Skeletal muscle cell (primary cell): ENCODE data around the gene MMUT.
"Not testable (repeated sequence)": the region's sequence is repeated elsewhere in the genome, so short reads cannot be mapped to it uniquely, and the experiment has no call there.

ENCODE experiments used
- DNase-seq: peaks from one replicate; pipeline ENCODE4 v3.0.0-alpha.2; 2010; ENCODE audit warnings: low read depth
- H3K4me3 ChIP-seq: 2 replicates; pipeline ENCODE4 v1.5.1; 2011; ENCODE audit warnings: low read depth, mild to moderate bottlenecking, control low read depth, low read length, moderate library complexity

Gene MMUT

DNA sequence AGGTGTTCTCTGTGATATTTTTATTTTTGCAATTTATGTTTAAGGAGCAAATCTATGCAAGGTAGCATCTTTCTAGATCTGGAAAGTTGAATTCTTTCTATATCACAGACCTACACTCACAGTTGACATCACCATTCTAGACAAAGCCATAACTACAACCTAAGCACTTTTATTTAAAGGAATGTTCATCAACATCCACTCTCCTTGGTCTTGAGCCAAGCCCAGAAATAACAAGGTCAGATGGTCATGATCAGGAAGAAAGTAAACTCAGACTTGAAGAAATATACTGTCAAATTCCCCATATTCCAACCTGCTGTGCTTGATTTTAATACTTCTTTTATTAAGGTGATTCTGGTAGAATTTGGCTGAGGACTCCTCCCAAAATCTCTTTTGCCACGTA, 32.2 kb downstream of the MMUT start:
- no peak for DNase-seq
- no peak overlapping the region for H3K4me3 ChIP-seq

DNA sequence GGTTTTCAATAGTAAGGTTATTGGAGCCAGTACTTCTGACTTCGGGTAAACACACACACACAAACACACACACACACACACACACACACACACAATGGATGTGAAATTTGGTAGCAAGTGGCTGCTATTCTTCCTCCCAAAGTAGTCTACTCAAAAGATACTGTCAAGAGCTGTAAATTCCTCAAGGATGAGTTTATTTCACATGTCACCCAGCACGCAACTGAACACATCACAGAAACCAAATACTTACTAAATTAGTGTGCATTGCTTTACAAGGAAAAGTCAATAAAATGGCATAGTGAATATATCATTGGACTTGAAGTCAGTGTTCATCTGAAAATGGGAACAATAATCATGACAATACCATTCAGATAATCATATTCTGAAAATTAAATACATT, 32.9 kb downstream of the MMUT start:
- H3K4me3 ChIP-seq: no peak overlapping the region
- no peak for DNase-seq

DNA sequence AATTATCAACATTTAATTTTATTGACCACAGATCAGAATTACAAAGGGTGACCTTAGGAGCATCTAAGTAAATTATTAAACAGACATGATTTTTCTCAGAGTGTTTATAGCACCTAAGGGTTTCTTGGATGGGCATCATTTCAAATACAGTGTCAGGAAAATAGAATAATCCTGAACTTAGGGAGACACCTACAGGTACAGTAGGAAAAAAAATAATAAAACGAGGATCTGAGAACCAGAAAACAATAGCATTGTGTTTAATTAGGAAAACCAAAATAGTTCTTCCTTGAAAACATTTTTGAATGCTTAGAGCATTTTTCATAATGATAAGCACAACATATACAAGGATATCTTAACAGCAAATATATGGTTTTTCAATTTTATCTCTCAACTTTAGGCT, 39.2 kb downstream of the MMUT start:
- no peak overlapping the region for H3K4me3 ChIP-seq
- no peak for DNase-seq

DNA sequence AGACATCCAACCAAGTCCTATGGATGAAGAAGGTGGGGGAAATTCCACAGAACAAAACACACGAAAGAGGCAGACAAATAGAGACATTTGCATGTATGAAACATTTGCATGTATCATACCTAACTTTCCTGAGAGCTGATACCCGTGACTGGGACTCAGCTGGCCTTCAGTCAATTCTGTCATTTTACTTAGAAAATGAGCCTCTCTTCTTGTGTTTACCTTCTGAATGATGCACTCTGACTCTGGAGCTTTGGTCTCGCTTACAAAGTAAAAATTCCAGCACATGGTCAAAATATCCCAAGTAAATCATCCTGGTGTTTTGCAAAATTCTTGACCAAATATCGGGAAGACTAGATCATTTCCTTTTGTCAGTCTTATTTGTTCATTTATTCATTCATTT, 46.9 kb downstream of the MMUT start:
- H3K4me3 ChIP-seq: no peak overlapping the region
- no peak for DNase-seq

DNA sequence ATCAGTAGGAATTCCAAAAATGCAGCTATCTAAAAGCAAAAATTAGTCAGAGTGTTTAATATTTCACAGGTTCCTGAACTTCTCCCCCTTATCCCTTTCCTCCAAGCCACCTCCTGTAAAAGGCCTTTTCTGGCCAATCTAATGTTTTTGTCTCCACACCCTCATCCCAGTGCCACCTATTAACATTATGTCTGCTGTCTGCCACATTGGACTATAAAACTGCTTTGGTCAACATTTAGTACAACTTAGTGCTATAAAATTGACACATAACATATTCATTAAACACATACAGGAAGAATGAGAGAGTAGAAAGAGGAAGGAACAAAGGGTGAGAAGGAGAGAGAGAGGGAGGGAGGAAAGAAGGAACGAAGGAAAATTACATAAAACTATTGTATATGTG, 47.7 kb downstream of the MMUT start:
- H3K4me3 ChIP-seq: no peak overlapping the region
- no peak for DNase-seq

GRCh38 chr6:49410564-49410963, 52.5 kb downstream of the MMUT start:
- DNase-seq: no peak
- H3K4me3 ChIP-seq: no peak overlapping the region

GRCh38 chr6:49409951-49410542, 53.0 kb downstream of the MMUT start:
- DNase-seq: peak; percentile 19
- no peak overlapping the region for H3K4me3 ChIP-seq

DNA sequence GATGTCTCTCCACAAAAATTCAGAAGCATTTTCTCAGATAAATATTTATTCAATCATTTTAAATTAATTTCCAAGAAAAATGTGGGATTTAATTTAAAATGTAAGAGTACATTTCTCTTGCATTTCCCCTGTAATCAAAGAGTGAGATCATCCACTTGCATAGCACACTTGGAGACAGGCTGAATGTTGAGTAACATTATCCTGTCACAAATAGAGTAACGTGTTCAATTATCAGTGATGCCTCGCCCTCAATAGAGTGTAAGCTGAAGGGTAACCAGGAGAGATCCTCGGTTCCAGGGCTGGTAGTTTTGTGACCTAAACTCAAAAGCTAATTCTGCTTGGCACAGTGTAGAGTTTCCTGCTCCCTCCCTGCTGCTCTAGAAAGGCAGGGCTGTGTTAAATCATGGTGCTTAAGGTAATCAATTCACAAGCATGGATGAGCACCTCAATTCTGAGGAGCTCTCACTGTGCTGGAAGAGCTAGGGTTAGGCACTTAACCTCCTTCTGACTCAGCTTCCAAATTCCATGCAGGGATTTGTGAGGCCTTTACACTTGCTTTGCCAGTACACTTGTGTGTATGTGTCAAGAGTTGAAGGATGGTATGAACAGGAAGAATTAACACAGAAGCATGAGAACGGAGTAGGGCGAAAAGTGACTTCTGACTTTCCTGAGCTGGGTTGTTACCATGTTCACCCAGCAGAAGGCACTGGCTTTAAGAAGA, 56.6 kb downstream of the MMUT start:
- no peak overlapping the region for H3K4me3 ChIP-seq
- no peak for DNase-seq

DNA sequence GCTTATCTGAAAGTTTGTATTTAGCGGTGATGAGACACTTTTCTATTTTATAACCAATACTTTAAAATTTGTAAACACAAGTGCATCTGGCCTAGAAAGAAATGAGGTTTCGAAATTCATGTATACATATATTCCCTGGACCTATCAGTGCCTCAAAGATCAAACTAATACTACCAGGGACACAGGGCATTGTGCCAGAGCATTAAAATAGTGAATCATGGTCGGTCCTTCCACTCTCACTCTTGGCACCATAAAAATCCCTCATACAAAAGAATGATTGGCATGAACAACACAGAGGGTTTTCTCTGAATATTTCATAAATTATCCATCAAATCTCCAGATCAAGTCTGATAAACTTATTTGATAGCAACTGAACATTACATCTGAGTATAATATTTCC, 62.0 kb downstream of the MMUT start:
- H3K4me3 ChIP-seq: no peak overlapping the region
- no peak for DNase-seq

DNA sequence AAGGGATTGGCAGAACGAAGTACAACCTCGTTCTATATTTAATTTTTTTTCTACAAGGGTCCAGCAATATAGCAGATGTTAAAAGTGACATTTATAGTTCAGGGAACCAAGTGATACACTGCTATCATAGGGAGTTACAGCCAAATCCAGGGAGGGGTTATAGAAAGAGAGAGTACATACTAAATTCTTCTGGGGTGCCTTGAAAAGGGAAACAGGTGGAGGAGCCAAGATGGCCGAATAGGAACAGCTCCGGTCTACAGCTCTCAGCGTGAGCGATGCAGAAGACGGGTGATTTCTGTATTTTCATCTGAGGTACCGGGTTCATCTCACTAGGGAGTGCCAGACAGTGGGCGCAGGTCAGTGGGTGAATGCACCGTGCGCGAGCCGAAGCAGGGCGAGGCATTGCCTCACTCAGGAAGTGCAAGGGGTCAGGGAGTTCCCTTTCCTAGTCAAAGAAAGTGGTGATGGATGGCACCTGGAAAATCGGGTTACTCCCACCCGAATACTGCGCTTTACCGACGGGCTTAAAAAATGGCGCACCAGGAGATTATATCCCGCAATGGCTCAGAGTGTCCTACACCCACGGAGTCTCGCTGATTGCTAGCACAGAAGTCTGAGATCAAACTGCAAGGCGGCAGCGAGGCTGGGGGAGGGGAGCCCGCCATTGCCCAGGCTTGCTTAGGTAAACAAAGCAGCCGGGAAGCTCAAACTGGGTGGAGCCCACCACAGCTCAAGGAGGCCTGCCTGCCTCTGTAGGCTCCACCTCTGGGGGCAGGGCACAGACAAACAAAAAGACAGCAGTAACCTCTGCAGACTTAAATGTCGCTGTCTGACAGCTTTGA, 76.2 kb downstream of the MMUT start:
- DNase-seq, H3K4me3 ChIP-seq: not testable (repeated sequence)

GRCh38 chr6:49384904-49385303, 78.1 kb downstream of the MMUT start:
- no peak for DNase-seq
- H3K4me3 ChIP-seq: no peak overlapping the region
